Prostate gland (tissue), 2 donors: ENCODE results near the gene ULK4.

ENCODE experiments used
- POLR2A ChIP-seq: fragments of 450-650 bp; IDR thresholded peaks from one replicate; pipeline ENCODE4 v1.6.1; 2016; ENCODE audit warnings: antibody characterized with exemption, mild to moderate bottlenecking
- POLR2AphosphoS5 ChIP-seq: sonication (generic); formaldehyde crosslinking; IDR thresholded peaks from one replicate; pipeline ENCODE4 v1.6.1; 2017; ENCODE audit warnings: antibody characterized with exemption
- TF ChIP-seq, protein P1 (sequence below), 4 experiments: fragments of 200-600 bp in 2 of 4; fragments of 450-650 bp in 2 of 4; sonication (generic) in 2 of 4; IDR thresholded peaks; 1 replicate in 3 of 4; 2 replicates in 1 of 4; pipeline ENCODE4 v1.5.1; 2016 to 2019; ENCODE audit warnings: antibody characterized with exemption in 4 of 4, mild to moderate bottlenecking in 2 of 4, moderate library complexity in 2 of 4

DNA sequence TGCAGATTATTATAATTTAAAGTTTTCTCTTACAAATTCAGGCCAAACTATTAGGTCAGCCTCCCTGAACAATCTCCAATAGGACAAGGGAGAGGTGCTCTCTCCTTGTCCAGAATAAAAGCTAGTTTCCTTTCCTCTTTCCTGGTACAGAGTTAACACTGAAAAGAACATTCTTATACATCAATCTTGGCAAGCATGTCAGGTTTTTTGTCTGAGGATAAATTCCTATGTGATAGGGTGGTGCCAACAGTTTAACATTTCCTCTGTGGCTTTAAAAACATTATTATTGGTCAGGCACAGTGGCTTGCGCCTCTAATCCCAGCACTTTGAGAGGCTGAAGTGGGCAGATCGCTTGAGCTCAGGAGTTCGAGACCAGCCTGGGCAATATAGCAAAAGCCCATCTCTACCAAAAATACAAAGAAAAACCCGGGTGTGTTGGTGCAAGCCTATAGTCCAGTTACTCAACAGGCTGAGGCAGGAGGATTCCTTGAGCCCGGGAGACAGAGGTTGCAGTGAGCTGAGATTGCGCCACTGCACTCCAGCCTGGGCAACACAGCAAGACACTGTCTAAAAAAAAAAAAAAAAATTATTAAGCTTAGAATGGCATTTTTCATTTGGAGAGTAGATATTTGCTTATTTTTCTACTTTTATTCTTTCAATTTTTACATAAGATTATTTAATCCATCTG lies 13.7 kb upstream of the ULK4 start:
- TF ChIP-seq, protein P1, sequence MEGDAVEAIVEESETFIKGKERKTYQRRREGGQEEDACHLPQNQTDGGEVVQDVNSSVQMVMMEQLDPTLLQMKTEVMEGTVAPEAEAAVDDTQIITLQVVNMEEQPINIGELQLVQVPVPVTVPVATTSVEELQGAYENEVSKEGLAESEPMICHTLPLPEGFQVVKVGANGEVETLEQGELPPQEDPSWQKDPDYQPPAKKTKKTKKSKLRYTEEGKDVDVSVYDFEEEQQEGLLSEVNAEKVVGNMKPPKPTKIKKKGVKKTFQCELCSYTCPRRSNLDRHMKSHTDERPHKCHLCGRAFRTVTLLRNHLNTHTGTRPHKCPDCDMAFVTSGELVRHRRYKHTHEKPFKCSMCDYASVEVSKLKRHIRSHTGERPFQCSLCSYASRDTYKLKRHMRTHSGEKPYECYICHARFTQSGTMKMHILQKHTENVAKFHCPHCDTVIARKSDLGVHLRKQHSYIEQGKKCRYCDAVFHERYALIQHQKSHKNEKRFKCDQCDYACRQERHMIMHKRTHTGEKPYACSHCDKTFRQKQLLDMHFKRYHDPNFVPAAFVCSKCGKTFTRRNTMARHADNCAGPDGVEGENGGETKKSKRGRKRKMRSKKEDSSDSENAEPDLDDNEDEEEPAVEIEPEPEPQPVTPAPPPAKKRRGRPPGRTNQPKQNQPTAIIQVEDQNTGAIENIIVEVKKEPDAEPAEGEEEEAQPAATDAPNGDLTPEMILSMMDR (IDR thresholded peaks at IDR 0.05): no peak
- TF ChIP-seq POLR2AphosphoS5 (peak; percentile 5), POLR2A (no peak)
